Measurements from ENCODE around the gene ARHGAP42. TPM values are rescaled to one million over a fixed set of nuclear protein-coding genes. Genes with fewer than 3 reads are reported as not detected.

The ARHGAP42 gene
- total RNA-seq, 1 experiment from 2014 or later = 39.1 TPM

- Histone ChIP-seq H3K4me2 (ENCODE audit: insufficient read depth, insufficient read length, low read length) (no peak overlapping the region), H3K27ac (ENCODE audit: insufficient read length, low read depth, low read length) (no peak overlapping the region), H3T11ph (ENCODE audit: low read length) (no peak overlapping the region), H3K79me2 (ENCODE audit: insufficient read depth, low read length) (no peaks in the 10 kb centered on the region), H3K23me2 (ENCODE audit: insufficient read length, low read depth, low read length, poor library complexity, severe bottlenecking) (no peaks in the 10 kb centered on the region), H3K4me1 (ENCODE audit: insufficient read depth, low read length) (no peaks in the 10 kb centered on the region), H2BK5ac (ENCODE audit: insufficient read length, low read length) (no peak overlapping the region), H4K91ac (ENCODE audit: insufficient read length, low read depth, low read length) (no peak overlapping the region), H3K9me3 (ENCODE audit: control insufficient read depth, low read depth, low read length) (no peaks in the 10 kb centered on the region), H2BK12ac (ENCODE audit: insufficient read length, low read depth, low read length) (no peak overlapping the region), H3K4ac (ENCODE audit: low read depth, low read length) (no peak overlapping the region), H2BK15ac (ENCODE audit: low read depth, low read length) (no peak overlapping the region), H2AFZ (ENCODE audit: low read length) (no peak overlapping the region), H3K14ac (ENCODE audit: insufficient read depth, low read length) (no peak overlapping the region), H3K56ac (ENCODE audit: insufficient read length, low read depth, low read length) (no peak overlapping the region), H4K8ac (replicated peaks; ENCODE audit: insufficient read length, low read depth, low read length) (no peak overlapping the region), H3K79me1 (ENCODE audit: insufficient read depth, low read depth, low read length, poor library complexity, severe bottlenecking) (no peaks in the 10 kb centered on the region), H2BK120ac (ENCODE audit: low read depth, low read length, poor library complexity, severe bottlenecking) (no peak overlapping the region), H2BK20ac (ENCODE audit: low read depth, low read length, poor library complexity, severe bottlenecking) (no peak overlapping the region), H2AK5ac (ENCODE audit: insufficient read length, low read length) (no peak overlapping the region), H3K9ac (ENCODE audit: extremely low read depth, insufficient read length, low read length) (no peak overlapping the region), H3K18ac (ENCODE audit: insufficient read length, low read depth, low read length) (no peak overlapping the region), H4K20me1 (ENCODE audit: control insufficient read depth, insufficient read depth, insufficient read length) (no peaks in the 10 kb centered on the region), H4K5ac (ENCODE audit: insufficient read length, low read depth, low read length) (no peak overlapping the region), H3K27me3 (ENCODE audit: insufficient read depth, low read length) (no peaks in the 10 kb centered on the region), H3K23ac (ENCODE audit: insufficient read length, low read depth, low read length) (no peak overlapping the region)
- no peak overlapping the region for H3K4me3 Mint-ChIP-seq
- DNase-seq = no peak
- WGBS (ENCODE audit: extremely low coverage, insufficient read length, low lambda C conversion rate) = no CpG with 5 or more reads among the region's 2 CpGs
- H3K27me3 Mint-ChIP-seq (ENCODE audit: low read depth) = no peaks in the 10 kb centered on the region
- no peak overlapping the region for H3K27ac Mint-ChIP-seq
- no peak for TF ChIP-seq CTCF (conservative IDR thresholded peaks at IDR 0.05)
- H3K9me3 Mint-ChIP-seq = no peaks in the 10 kb centered on the region
- H3K4me1 Mint-ChIP-seq = peaks cover 5 to 14% of the 10 kb centered on the region in 2 experiments; a peak in 3 of 4 replicates
- no peaks in the 10 kb centered on the region for H3K36me3 Mint-ChIP-seq (ENCODE audit: insufficient read depth in 1 of 3, low read depth in 3 of 3)
Observed at GRCh38 chr11:100889758-100890157, 202.7 kb downstream of the ARHGAP42 start.

All from H9 (cell line).